Measurements from ENCODE around the gene NSMCE3.

NSMCE3 gene

DNA sequence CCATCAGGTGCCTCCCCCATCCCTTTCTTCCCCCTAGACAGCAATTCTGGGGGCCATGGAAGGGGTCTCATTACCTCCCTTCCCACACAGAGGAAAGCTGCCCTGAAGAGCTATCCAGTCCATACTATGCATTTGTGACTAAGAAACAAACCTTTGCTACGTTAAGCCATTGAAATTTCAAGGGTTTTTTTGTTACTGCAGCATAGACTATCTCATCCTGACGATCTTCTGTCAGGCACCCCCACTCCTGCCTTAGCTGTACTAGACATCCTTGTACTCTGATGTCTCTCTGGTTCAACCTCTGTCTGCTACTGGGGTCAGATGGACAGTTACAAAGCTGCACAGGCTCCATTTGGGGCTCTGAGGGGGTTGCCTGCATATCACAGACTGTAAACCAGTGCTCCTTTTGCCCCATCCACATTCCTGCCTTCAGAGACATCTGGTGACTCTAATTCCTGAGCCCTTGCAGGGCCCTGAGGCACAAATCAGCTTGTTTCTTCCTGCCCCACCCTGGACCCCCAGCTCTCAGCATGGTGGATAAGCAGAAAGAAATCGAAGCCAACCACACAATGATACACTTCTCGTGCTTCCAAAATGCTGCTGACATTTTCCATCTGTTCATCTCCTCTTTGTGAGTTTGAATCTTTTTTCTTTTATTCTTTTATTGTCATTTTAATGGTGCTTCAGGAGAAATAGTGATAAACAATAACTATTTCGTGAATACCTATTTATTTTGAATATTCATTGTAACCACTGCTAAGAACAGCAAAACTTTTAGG is 21.6 kb upstream of the NSMCE3 start:
- H3K4me2 ChIP-seq (ENCODE audit: low read length) = no peak overlapping the region
- H3K36me3 ChIP-seq (ENCODE audit: insufficient read depth, low read length) = no peaks in the 10 kb centered on the region
- no peaks in the 10 kb centered on the region for H3K4me1 ChIP-seq (ENCODE audit: control insufficient read depth, insufficient read depth, low read length)
- no peak overlapping the region for H3K9ac ChIP-seq (ENCODE audit: low read depth, low read length)
- no peaks in the 10 kb centered on the region for H3K9me3 ChIP-seq (replicated peaks; ENCODE audit: low read length)
- no peak overlapping the region for H3K4me3 ChIP-seq (ENCODE audit: low read length)
- no peaks in the 10 kb centered on the region for H3K27me3 ChIP-seq (ENCODE audit: control insufficient read depth, insufficient read depth, low read length)

DNA sequence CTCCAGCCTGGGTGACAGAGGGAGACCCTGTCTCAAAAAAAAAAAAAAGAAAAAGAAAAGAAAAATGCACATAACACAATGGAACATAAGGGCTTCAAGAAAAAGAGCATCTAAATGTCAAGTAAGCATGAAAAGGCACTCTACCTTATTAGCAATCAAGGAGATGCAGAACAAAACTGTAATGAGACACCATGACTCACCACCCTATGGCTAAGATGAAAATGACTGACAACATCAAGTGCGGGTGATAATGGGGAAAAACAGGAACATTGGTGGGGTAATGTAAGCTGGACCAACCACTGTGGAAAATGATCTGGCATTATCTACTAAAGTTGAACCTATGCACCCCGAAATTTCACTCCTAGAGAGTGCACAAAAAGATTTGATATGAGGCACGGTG is 19.6 kb upstream of the NSMCE3 start:
- no peaks in the 10 kb centered on the region for H3K27me3 ChIP-seq (ENCODE audit: control insufficient read depth, insufficient read depth, low read length)
- no peaks in the 10 kb centered on the region for H3K4me1 ChIP-seq (ENCODE audit: control insufficient read depth, insufficient read depth, low read length)
- no peak overlapping the region for H3K9ac ChIP-seq (ENCODE audit: low read depth, low read length)
- H3K9me3 ChIP-seq (replicated peaks; ENCODE audit: low read length) = no peaks in the 10 kb centered on the region
- no peak overlapping the region for H3K4me2 ChIP-seq (ENCODE audit: low read length)
- no peaks in the 10 kb centered on the region for H3K36me3 ChIP-seq (ENCODE audit: insufficient read depth, low read length)
- H3K4me3 ChIP-seq (ENCODE audit: low read length) = no peak overlapping the region

DNA sequence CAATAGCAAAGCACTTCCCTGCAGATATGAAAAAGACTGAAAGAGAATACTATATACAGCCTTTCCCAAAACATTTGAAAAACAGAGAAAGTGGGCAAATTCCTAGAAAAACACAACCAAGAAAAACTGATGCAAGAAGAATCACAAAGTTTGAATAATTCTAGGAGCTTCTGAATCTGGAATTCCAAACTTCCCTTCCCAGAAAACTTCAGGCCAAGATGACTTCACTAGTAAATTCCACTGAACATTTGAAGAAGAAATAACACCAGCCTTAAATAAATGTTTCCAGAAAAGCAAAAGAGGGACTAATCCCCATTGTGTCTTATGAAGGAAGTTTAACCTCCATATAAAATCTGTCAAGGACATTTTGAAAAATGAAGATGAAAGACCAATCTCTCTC is 15.8 kb upstream of the NSMCE3 start:
- no peak overlapping the region for H3K4me3 ChIP-seq (ENCODE audit: low read length)
- H3K9me3 ChIP-seq (replicated peaks; ENCODE audit: low read length) = no peaks in the 10 kb centered on the region
- H3K36me3 ChIP-seq (ENCODE audit: insufficient read depth, low read length) = no peaks in the 10 kb centered on the region
- no peaks in the 10 kb centered on the region for H3K4me1 ChIP-seq (ENCODE audit: control insufficient read depth, insufficient read depth, low read length)
- H3K4me2 ChIP-seq (ENCODE audit: low read length) = no peak overlapping the region
- H3K9ac ChIP-seq (ENCODE audit: low read depth, low read length) = no peak overlapping the region
- H3K27me3 ChIP-seq (ENCODE audit: control insufficient read depth, insufficient read depth, low read length) = no peaks in the 10 kb centered on the region

DNA sequence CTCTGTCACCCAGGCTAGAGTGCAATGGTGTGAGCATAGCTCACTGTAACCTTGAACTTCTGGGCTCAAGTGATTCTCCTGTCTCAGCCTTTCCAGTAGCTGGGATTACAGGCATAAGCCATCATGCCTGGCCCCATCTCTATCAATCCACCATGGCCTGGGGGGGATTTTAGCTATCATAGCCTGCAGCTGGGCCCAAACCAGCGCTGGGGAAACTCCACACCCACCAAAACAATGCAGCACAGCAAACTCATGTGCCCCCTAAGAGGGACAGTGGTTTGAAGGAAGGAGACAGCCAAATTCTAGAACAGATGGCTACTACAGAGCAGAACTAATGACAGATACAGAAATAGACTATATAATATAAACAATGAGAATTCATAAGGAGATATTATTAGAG is 13.8 kb upstream of the NSMCE3 start:
- Histone ChIP-seq H3K4me2 (ENCODE audit: low read length) (no peak overlapping the region), H3K9me3 (replicated peaks; ENCODE audit: low read length) (no peaks in the 10 kb centered on the region), H3K9ac (ENCODE audit: low read depth, low read length) (no peak overlapping the region), H3K36me3 (ENCODE audit: insufficient read depth, low read length) (no peaks in the 10 kb centered on the region), H3K27me3 (ENCODE audit: control insufficient read depth, insufficient read depth, low read length) (no peaks in the 10 kb centered on the region), H3K4me1 (ENCODE audit: control insufficient read depth, insufficient read depth, low read length) (peaks cover 6% of the 10 kb centered on the region), H3K4me3 (ENCODE audit: low read length) (no peak overlapping the region)

DNA sequence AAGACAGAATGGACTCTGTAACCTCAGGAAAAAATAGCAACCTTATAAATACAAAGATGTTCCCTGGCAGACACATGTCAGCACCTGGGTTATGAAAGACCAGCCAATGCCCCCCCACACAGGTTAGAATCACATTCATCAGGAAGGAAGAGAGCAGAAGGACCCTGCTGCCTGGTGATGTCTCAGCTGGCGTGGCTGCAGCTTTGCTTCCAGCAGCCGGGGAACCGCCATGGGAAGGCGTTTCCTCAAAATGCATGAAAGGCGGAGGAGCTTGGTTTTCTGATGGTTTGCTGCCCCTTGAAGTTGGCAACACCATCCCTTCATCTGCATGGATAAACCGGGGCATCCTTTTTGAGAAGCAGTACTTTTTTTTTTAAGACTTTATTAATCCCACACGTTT is 10.9 kb upstream of the NSMCE3 start:
- Histone ChIP-seq H3K9ac (ENCODE audit: low read depth, low read length) (no peak overlapping the region), H3K4me1 (ENCODE audit: control insufficient read depth, insufficient read depth, low read length) (peaks cover 11% of the 10 kb centered on the region), H3K4me3 (ENCODE audit: low read length) (no peak overlapping the region), H3K9me3 (replicated peaks; ENCODE audit: low read length) (no peaks in the 10 kb centered on the region), H3K4me2 (ENCODE audit: low read length) (no peak overlapping the region), H3K27me3 (ENCODE audit: control insufficient read depth, insufficient read depth, low read length) (no peaks in the 10 kb centered on the region), H3K36me3 (ENCODE audit: insufficient read depth, low read length) (no peaks in the 10 kb centered on the region)

DNA sequence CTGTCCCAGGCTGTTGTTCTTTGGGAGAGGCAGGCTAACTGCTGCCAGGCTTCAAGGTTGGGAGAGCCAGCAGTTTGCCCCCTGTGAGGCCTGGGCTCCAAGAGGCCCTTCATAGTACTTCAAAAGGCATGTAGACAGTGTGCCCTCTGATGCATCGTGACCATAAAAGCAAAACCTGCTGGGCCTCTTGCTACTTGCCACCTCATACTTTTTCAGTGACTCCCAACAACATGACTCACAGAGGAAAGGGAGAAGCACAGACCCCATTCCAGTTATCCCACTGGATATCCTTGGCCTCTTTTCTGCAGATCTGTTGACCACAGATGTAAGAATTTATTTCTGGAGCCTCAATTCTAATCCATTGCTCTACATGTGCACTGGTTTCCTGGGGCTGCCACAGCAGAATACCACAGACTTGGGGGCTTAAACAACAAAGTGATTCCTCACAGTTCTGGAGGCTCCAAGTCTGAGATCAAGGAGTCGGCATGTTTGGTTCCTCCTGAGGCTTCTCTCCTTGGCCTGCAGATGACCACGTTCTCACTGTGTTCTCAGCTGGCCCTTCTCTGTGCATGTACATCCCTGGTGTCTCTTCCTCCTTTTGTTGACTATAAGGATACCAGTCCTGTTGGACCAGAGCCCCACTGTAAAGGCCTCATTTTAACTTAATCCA is 8.9 kb upstream of the NSMCE3 start:
- H3K4me3 ChIP-seq (ENCODE audit: low read length) = no peak overlapping the region
- H3K36me3 ChIP-seq (ENCODE audit: insufficient read depth, low read length) = no peaks in the 10 kb centered on the region
- H3K4me1 ChIP-seq (ENCODE audit: control insufficient read depth, insufficient read depth, low read length) = peaks cover 11% of the 10 kb centered on the region
- no peaks in the 10 kb centered on the region for H3K9me3 ChIP-seq (replicated peaks; ENCODE audit: low read length)
- H3K9ac ChIP-seq (ENCODE audit: low read depth, low read length) = peak overlapping the region; percentile 8
- H3K4me2 ChIP-seq (ENCODE audit: low read length) = peak overlapping the region; percentile 18
- H3K27me3 ChIP-seq (ENCODE audit: control insufficient read depth, insufficient read depth, low read length) = no peaks in the 10 kb centered on the region

DNA sequence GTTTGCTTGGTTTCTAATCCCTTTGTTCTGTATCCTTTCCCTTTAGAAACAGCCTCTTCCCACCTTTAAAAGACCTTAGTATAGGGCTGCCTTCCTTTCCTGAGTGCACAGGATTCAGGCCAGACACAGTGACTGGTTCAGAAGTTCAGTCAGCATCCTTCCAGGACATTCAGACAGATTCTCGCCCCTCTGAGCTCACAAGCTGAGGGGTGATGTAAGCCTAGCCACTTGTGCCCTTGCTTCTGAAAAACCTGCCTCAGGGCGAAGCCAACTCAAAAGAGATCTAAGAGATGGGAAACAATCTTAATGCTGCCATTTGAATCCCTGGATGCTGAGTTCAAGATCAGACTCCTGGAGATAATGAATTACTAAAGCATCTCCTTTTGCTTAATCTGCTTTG is 6.7 kb upstream of the NSMCE3 start:
- no peak overlapping the region for H3K4me2 ChIP-seq (ENCODE audit: low read length)
- H3K9ac ChIP-seq (ENCODE audit: low read depth, low read length) = no peak overlapping the region
- H3K4me3 ChIP-seq (ENCODE audit: low read length) = no peak overlapping the region
- no peaks in the 10 kb centered on the region for H3K36me3 ChIP-seq (ENCODE audit: insufficient read depth, low read length)
- H3K27me3 ChIP-seq (ENCODE audit: control insufficient read depth, insufficient read depth, low read length) = no peaks in the 10 kb centered on the region
- H3K9me3 ChIP-seq (replicated peaks; ENCODE audit: low read length) = no peaks in the 10 kb centered on the region
- peaks cover 11% of the 10 kb centered on the region for H3K4me1 ChIP-seq (ENCODE audit: control insufficient read depth, insufficient read depth, low read length)

DNA sequence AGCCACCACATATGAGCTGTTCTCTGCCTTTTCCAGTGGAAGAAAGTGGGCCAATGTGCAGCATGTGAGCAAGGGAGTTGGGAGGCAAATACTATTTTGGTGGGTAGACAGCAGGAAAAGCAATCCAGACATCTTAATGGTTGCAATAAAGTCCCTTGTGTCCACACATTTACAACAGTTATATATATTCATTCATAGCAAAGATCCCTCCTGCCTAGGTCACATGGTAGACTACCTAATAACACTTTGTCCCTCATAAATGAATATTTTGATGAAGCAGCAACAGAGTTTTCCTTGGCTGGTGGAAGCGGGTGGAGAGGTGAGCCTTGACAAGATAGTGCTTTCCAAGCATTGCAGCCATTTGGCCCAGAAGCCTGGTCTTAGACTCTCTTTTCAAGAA is 6.2 kb upstream of the NSMCE3 start:
- H3K9me3 ChIP-seq (replicated peaks; ENCODE audit: low read length) = no peaks in the 10 kb centered on the region

DNA sequence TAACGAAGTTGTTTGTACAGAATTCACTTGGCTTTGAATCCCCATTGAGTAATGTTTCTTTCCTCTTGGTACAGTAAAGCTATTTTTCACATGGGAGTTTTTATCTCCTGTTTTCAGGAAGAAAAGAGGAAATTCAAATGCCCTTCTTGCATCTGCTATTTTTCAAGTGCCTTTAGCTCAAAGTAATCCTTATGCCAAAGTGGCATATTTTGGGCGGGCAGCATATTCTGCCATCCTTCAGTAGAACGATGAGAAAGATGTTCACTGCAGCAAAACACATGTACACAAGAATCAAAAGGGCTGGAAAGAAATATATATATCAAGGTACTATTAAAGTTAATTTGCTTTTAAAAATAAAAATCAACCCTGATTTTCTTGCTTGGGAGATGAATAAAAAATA is 5.3 kb upstream of the NSMCE3 start:
- Histone ChIP-seq H3K4me2 (ENCODE audit: low read length) (no peak overlapping the region), H3K4me3 (ENCODE audit: low read length) (no peak overlapping the region), H3K36me3 (ENCODE audit: insufficient read depth, low read length) (no peaks in the 10 kb centered on the region), H3K27me3 (ENCODE audit: control insufficient read depth, insufficient read depth, low read length) (no peaks in the 10 kb centered on the region), H3K4me1 (ENCODE audit: control insufficient read depth, insufficient read depth, low read length) (peaks cover 15% of the 10 kb centered on the region), H3K9me3 (replicated peaks; ENCODE audit: low read length) (no peaks in the 10 kb centered on the region), H3K9ac (ENCODE audit: low read depth, low read length) (no peak overlapping the region)

More for the DNA sequence above, 6.2 kb upstream of the NSMCE3 start:
- no peak overlapping the region for H3K9ac ChIP-seq (ENCODE audit: low read depth, low read length)
- no peaks in the 10 kb centered on the region for H3K36me3 ChIP-seq (ENCODE audit: insufficient read depth, low read length)
- peaks cover 11% of the 10 kb centered on the region for H3K4me1 ChIP-seq (ENCODE audit: control insufficient read depth, insufficient read depth, low read length)
- no peak overlapping the region for H3K4me2 ChIP-seq (ENCODE audit: low read length)
- no peak overlapping the region for H3K4me3 ChIP-seq (ENCODE audit: low read length)
- no peaks in the 10 kb centered on the region for H3K27me3 ChIP-seq (ENCODE audit: control insufficient read depth, insufficient read depth, low read length)

DNA sequence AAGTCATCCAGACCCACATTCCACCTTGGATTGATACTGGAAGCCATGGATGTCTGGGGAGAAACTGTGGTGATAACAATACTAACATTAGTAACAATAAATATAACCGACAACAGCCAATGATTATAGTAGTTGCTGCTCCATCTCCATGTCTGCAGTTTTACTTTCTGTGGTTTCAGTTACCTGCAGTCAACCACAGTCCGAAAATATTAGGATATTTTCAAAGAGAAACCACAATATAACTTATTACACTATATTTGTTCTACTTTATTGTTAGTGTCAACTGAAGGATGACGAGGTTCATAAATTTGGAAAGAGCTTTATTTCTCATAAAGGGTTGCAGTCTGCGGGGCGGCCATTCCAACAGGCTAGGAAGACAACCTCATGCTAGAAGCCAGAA is 2.6 kb upstream of the NSMCE3 start:
- Histone ChIP-seq H3K4me1 (ENCODE audit: control insufficient read depth, insufficient read depth, low read length) (peaks cover 19% of the 10 kb centered on the region), H3K27me3 (ENCODE audit: control insufficient read depth, insufficient read depth, low read length) (no peaks in the 10 kb centered on the region), H3K36me3 (ENCODE audit: insufficient read depth, low read length) (no peaks in the 10 kb centered on the region), H3K4me3 (ENCODE audit: low read length) (no peak overlapping the region), H3K4me2 (ENCODE audit: low read length) (no peak overlapping the region), H3K9ac (ENCODE audit: low read depth, low read length) (no peak overlapping the region), H3K9me3 (replicated peaks; ENCODE audit: low read length) (no peaks in the 10 kb centered on the region)

DNA sequence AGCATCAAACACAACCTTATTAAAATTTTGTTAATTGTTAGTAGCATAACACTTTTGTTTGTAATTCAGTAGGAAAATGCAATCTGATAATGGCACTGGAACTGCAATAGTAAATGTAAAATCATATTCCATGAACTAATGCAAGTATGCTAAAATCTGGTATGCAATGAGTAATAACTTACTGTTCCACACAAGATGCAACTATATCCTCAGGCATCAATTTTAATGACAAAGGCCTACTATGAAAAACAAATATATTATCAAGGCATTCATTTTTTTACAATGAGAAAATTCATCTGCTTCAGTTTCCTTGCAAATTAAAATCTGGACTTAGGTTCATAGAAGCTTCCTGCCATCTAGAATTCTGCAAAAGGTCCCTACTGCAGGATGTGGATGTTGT is 1.4 kb upstream of the NSMCE3 start:
- Histone ChIP-seq H3K9ac (ENCODE audit: low read depth, low read length) (no peak overlapping the region), H3K9me3 (replicated peaks; ENCODE audit: low read length) (no peaks in the 10 kb centered on the region), H3K4me2 (ENCODE audit: low read length) (no peak overlapping the region), H3K4me1 (ENCODE audit: control insufficient read depth, insufficient read depth, low read length) (peaks cover 19% of the 10 kb centered on the region), H3K36me3 (ENCODE audit: insufficient read depth, low read length) (no peaks in the 10 kb centered on the region), H3K27me3 (ENCODE audit: control insufficient read depth, insufficient read depth, low read length) (no peaks in the 10 kb centered on the region), H3K4me3 (ENCODE audit: low read length) (no peak overlapping the region)
